Vagina (tissue), 2 donors: ENCODE data around the gene ADGRF1. TPM values are rescaled to one million over a fixed set of nuclear protein-coding genes. Genes with fewer than 3 reads are reported as not detected.
"Not testable (repeated sequence)": the region's sequence is repeated elsewhere in the genome, so short reads cannot be mapped to it uniquely, and the experiment has no call there.

Source experiments
- DNase-seq, 2 donors: peaks; one replicate each; pipeline ENCODE4 v3.0.0-alpha.2; 2017; ENCODE audit errors: extremely low spot score in 2 of 2
- H3K27ac ChIP-seq: fragments of 200-600 bp; sonication (generic); one replicate; pipeline ENCODE4 v1.5.1; 2019
- H3K27me3 ChIP-seq: fragments of 200-600 bp; sonication (generic); one replicate; pipeline ENCODE4 v1.5.1; 2019
- H3K36me3 ChIP-seq, 2 donors: fragments of 200-600 bp; sonication (generic); one replicate each; pipeline ENCODE4 v1.5.1; 2017 to 2019
- H3K4me1 ChIP-seq: fragments of 200-600 bp; sonication (generic); one replicate; pipeline ENCODE4 v1.5.1; 2019
- H3K4me3 ChIP-seq, 2 donors: fragments of 200-600 bp; sonication (generic); 1 replicate in 1 of 2; 2 replicates in 1 of 2; pipeline ENCODE4 v1.5.1; 2016 to 2019
- H3K9me3 ChIP-seq: fragments of 200-600 bp; sonication (generic); one replicate; pipeline ENCODE4 v1.5.1; 2019
- CTCF ChIP-seq, 3 experiments: fragments of 450-650 bp in 2 of 3; fragments of 200-600 bp in 1 of 3; sonication (generic) in 1 of 3; IDR thresholded peaks; one replicate each; pipeline ENCODE4 v1.5.1; 2017 to 2019; ENCODE audit warnings: antibody characterized with exemption in 3 of 3, mild to moderate bottlenecking in 2 of 3, moderate library complexity in 2 of 3
- POLR2A ChIP-seq, 2 donors: fragments of 450-650 bp; IDR thresholded peaks; one replicate each; pipeline ENCODE4 v1.6.1; 2017; ENCODE audit warnings: antibody characterized with exemption in 2 of 2, mild to moderate bottlenecking in 2 of 2, moderate library complexity in 2 of 2
- POLR2AphosphoS5 ChIP-seq, 2 donors: sonication (generic); formaldehyde crosslinking; IDR thresholded peaks; one replicate each; pipeline ENCODE4 v1.9.0; 2017; ENCODE audit warnings: antibody characterized with exemption in 2 of 2, mild to moderate bottlenecking in 2 of 2, low read depth in 1 of 2; ENCODE audit not compliant: insufficient read depth in 1 of 2
- intact Hi-C: fragments of 100-400 bp; cut with DNase I; formaldehyde crosslinking; loops from one replicate; pipeline ENCODE4 v1.15.1; 2023
- total RNA-seq: library from RNA; depleted of rRNA; stranded (reverse); fragments of >200 nt; gene quantifications from one replicate; pipeline ENCODE4 v1.2.3, GENCODE V29; 2016

Gene ADGRF1
- total RNA-seq, 1 donor from 2014 or later: 8.3 TPM

GRCh38 chr6:47062346-47062745 is 20.2 kb upstream of the ADGRF1 start:
- Histone ChIP-seq H3K27me3 (no peaks in the 10 kb centered on the region), H3K27ac (no peak overlapping the region), H3K9me3 (no peaks in the 10 kb centered on the region), H3K4me1 (no peaks in the 10 kb centered on the region), H3K4me3 (no peak overlapping the region), H3K36me3 (no peaks in the 10 kb centered on the region)
- DNase-seq: no peak
- intact Hi-C loops: loop anchor here (5.0 kb wide), 1 partner anchor 825 kb away; no protein-coding TSS in a partner anchor
- TF ChIP-seq CTCF (IDR thresholded peaks at IDR 0.05) (no peak), POLR2A (IDR thresholded peaks at IDR 0.05) (no peak), POLR2AphosphoS5 (IDR thresholded peaks at IDR 0.05; ENCODE audit: insufficient read depth in 1 of 2, low read depth in 1 of 2) (no peak)

- Histone ChIP-seq H3K4me1 (no peaks in the 10 kb centered on the region), H3K27ac (no peak overlapping the region), H3K9me3 (no peaks in the 10 kb centered on the region), H3K36me3 (no peaks in the 10 kb centered on the region), H3K4me3 (no peak overlapping the region), H3K27me3 (no peaks in the 10 kb centered on the region)
- no peak for DNase-seq
- intact Hi-C loops: loop anchor here (5.0 kb wide), 1 partner anchor 824 kb away; no protein-coding TSS in a partner anchor
- TF ChIP-seq CTCF (IDR thresholded peaks at IDR 0.05) (no peak), POLR2AphosphoS5 (IDR thresholded peaks at IDR 0.05; ENCODE audit: insufficient read depth in 1 of 2, low read depth in 1 of 2) (no peak), POLR2A (IDR thresholded peaks at IDR 0.05) (no peak)
These were observed 19.5 kb upstream of the ADGRF1 start for GRCh38 chr6:47061309-47062300.

- no peaks in the 10 kb centered on the region for H3K36me3 ChIP-seq
- intact Hi-C loops: no loop called here
These were observed 17.2 kb upstream of the ADGRF1 start for GRCh38 chr6:47059216-47059885.

GRCh38 chr6:47057830-47058540 is 15.9 kb upstream of the ADGRF1 start:
- no peak for DNase-seq
- Histone ChIP-seq H3K27me3 (no peaks in the 10 kb centered on the region), H3K9me3 (no peaks in the 10 kb centered on the region), H3K4me3 (no peak overlapping the region), H3K36me3 (no peaks in the 10 kb centered on the region), H3K4me1 (no peaks in the 10 kb centered on the region), H3K27ac (no peak overlapping the region)
- TF ChIP-seq POLR2A (IDR thresholded peaks at IDR 0.05) (no peak), POLR2AphosphoS5 (IDR thresholded peaks at IDR 0.05; ENCODE audit: insufficient read depth in 1 of 2, low read depth in 1 of 2) (no peak), CTCF (IDR thresholded peaks at IDR 0.05) (no peak)
- intact Hi-C loops: no loop called here

More at GRCh38 chr6:47059216-47059885, 17.2 kb upstream of the ADGRF1 start:
- TF ChIP-seq POLR2AphosphoS5 (IDR thresholded peaks at IDR 0.05; ENCODE audit: insufficient read depth in 1 of 2, low read depth in 1 of 2) (no peak), POLR2A (IDR thresholded peaks at IDR 0.05) (no peak)
- no peaks in the 10 kb centered on the region for H3K4me1 ChIP-seq
- no peak overlapping the region for H3K4me3 ChIP-seq
- no peaks in the 10 kb centered on the region for H3K9me3 ChIP-seq
- DNase-seq: no peak
- no peaks in the 10 kb centered on the region for H3K27me3 ChIP-seq
- H3K27ac ChIP-seq: no peak overlapping the region

GRCh38 chr6:47056832-47057231 is 14.7 kb upstream of the ADGRF1 start:
- Histone ChIP-seq H3K27me3 (no peaks in the 10 kb centered on the region), H3K9me3 (no peaks in the 10 kb centered on the region), H3K4me1 (no peaks in the 10 kb centered on the region), H3K4me3 (no peak overlapping the region), H3K27ac (no peak overlapping the region), H3K36me3 (no peaks in the 10 kb centered on the region)
- TF ChIP-seq CTCF (IDR thresholded peaks at IDR 0.05) (no peak), POLR2AphosphoS5 (IDR thresholded peaks at IDR 0.05; ENCODE audit: insufficient read depth in 1 of 2, low read depth in 1 of 2) (no peak), POLR2A (IDR thresholded peaks at IDR 0.05) (no peak)
- intact Hi-C loops: no loop called here
- no peak for DNase-seq

GRCh38 chr6:47054302-47054701 is 12.2 kb upstream of the ADGRF1 start:
- intact Hi-C loops, H3K27ac ChIP-seq, H3K4me1 ChIP-seq, DNase-seq, H3K4me3 ChIP-seq, H3K27me3 ChIP-seq, H3K9me3 ChIP-seq, H3K36me3 ChIP-seq: not testable (repeated sequence)
